Peyer's patch (tissue), 4 donors: Measurements from ENCODE around the gene ARF3. TPM values are rescaled to one million over a fixed set of nuclear protein-coding genes. Genes with fewer than 3 reads are reported as not detected.
A peak's percentile ranks its signal among the peaks of the same experiment; 100 is the strongest.

Experiments
- DNase-seq, 3 donors: peaks; one replicate each; pipeline ENCODE4 v3.0.0-alpha.2; 2017 to 2019
- H3K27ac ChIP-seq, 4 donors: fragments of 200-600 bp; sonication (generic); one replicate each; pipeline ENCODE4 v1.5.1; 2016 to 2019
- H3K27me3 ChIP-seq, 2 donors: fragments of 200-600 bp; sonication (generic); one replicate each; pipeline ENCODE4 v1.5.1; 2019
- H3K36me3 ChIP-seq, 3 donors: fragments of 200-600 bp; sonication (generic); one replicate each; pipeline ENCODE4 v1.5.1; 2016 to 2019
- H3K4me1 ChIP-seq, 4 donors: fragments of 200-600 bp; sonication (generic); one replicate each; pipeline ENCODE4 v1.5.1; 2016 to 2019
- H3K4me3 ChIP-seq, 4 donors: fragments of 200-600 bp; sonication (generic); 1 replicate in 3 of 4; 2 replicates in 1 of 4; pipeline ENCODE4 v1.5.1; 2016 to 2019; ENCODE audit warnings: mild to moderate bottlenecking in 1 of 4
- H3K9me3 ChIP-seq, 4 donors: fragments of 200-600 bp; sonication (generic); one replicate each; pipeline ENCODE4 v1.5.1; 2016 to 2019; ENCODE audit warnings: mild to moderate bottlenecking in 1 of 4
- CTCF ChIP-seq, 6 experiments: fragments of 450-650 bp in 4 of 6; fragments of 200-600 bp in 2 of 6; sonication (generic) in 1 of 6; IDR thresholded peaks; one replicate each; pipeline ENCODE4 v1.5.1; 2017 to 2019; ENCODE audit warnings: antibody characterized with exemption in 6 of 6, mild to moderate bottlenecking in 3 of 6, moderate library complexity in 1 of 6
- POLR2A ChIP-seq, 2 donors: fragments of 450-650 bp; IDR thresholded peaks; one replicate each; pipeline ENCODE4 v1.5.1; 2017; ENCODE audit warnings: antibody characterized with exemption in 2 of 2, mild to moderate bottlenecking in 2 of 2, moderate library complexity in 2 of 2
- total RNA-seq, 4 donors: library from RNA; depleted of rRNA; stranded (reverse); fragments of >200 nt; gene quantifications; one replicate each; pipeline ENCODE4 v1.1.0, GENCODE V29; 2016

The ARF3 gene
- total RNA-seq, 4 donors from 2014 or later = 49.3 to 217 (median 63.5) TPM

- H3K27me3 ChIP-seq = no peaks in the 10 kb centered on the region
- H3K27ac ChIP-seq = no peak overlapping the region
- no peaks in the 10 kb centered on the region for H3K9me3 ChIP-seq
- no peak overlapping the region for H3K4me3 ChIP-seq
- no peak for DNase-seq
- no peak for TF ChIP-seq CTCF (IDR thresholded peaks at IDR 0.05)
- no peak for TF ChIP-seq POLR2A (IDR thresholded peaks at IDR 0.05)
- H3K36me3 ChIP-seq = peaks cover 0 to 56% (median 0%) of the 10 kb centered on the region in 3 donors
- H3K4me1 ChIP-seq = no peaks in the 10 kb centered on the region
These were observed 26.8 kb downstream of the ARF3 start for GRCh38 chr12:48930475-48930874.

GRCh38 chr12:48929551-48929950, 27.7 kb downstream of the ARF3 start:
- no peak overlapping the region for H3K27ac ChIP-seq
- H3K27me3 ChIP-seq = no peaks in the 10 kb centered on the region
- no peak for DNase-seq
- no peaks in the 10 kb centered on the region for H3K9me3 ChIP-seq
- no peaks in the 10 kb centered on the region for H3K4me1 ChIP-seq
- no peak overlapping the region for H3K4me3 ChIP-seq
- H3K36me3 ChIP-seq = peaks cover 0 to 50% (median 0%) of the 10 kb centered on the region in 3 donors
- TF ChIP-seq CTCF (IDR thresholded peaks at IDR 0.05) (no peak), POLR2A (IDR thresholded peaks at IDR 0.05) (no peak)

- DNase-seq = no peak
- no peaks in the 10 kb centered on the region for H3K27me3 ChIP-seq
- H3K4me3 ChIP-seq = no peak overlapping the region
- no peaks in the 10 kb centered on the region for H3K9me3 ChIP-seq
- no peak overlapping the region for H3K27ac ChIP-seq
- H3K4me1 ChIP-seq = peaks cover 0 to 4% (median 0%) of the 10 kb centered on the region in 4 donors
- H3K36me3 ChIP-seq = peaks cover 0 to 30% (median 0%) of the 10 kb centered on the region in 3 donors
- TF ChIP-seq CTCF (IDR thresholded peaks at IDR 0.05) (no peak), POLR2A (IDR thresholded peaks at IDR 0.05) (no peak)
These were observed 30.0 kb downstream of the ARF3 start for GRCh38 chr12:48927261-48927660.

- H3K4me1 ChIP-seq = peaks cover 0 to 4% (median 0%) of the 10 kb centered on the region in 4 donors
- TF ChIP-seq CTCF (IDR thresholded peaks at IDR 0.05) (peak in 2 of 6 experiments; percentile 6 to 22), POLR2A (IDR thresholded peaks at IDR 0.05) (peak; percentile 59 to 65)
- H3K27me3 ChIP-seq = no peaks in the 10 kb centered on the region
- peak; percentile 76 to 90 (median 79) for DNase-seq
- peak within 1 kb of the TSS; percentile 69 to 90 (median 86) for H3K27ac ChIP-seq
- peak within 1 kb of the TSS; percentile 75 to 95 (median 90) for H3K4me3 ChIP-seq
- H3K9me3 ChIP-seq = no peaks in the 10 kb centered on the region
- peaks cover 0 to 17% (median 0%) of the 10 kb centered on the region in 3 donors for H3K36me3 ChIP-seq
These were observed 31.8 kb downstream of the ARF3 start, which contains the start of gene FKBP11 for GRCh38 chr12:48925304-48926011. Gene FKBP11, minus strand, starts transcription at chr12:48925492. Its CDS starts 64 bp downstream, at chr12:48925428.

- Histone ChIP-seq H3K27me3 (no peaks in the 10 kb centered on the region), H3K4me1 (peaks cover 0 to 4% (median 0%) of the 10 kb centered on the region in 4 donors), H3K4me3 (peak overlapping the region; percentile 75 to 95 (median 90))
These were observed 32.5 kb downstream of the ARF3 start for GRCh38 chr12:48924617-48925303.

More at GRCh38 chr12:48924617-48925303, 32.5 kb downstream of the ARF3 start:
- H3K27ac ChIP-seq = peak overlapping the region; percentile 69 to 90 (median 86)
- DNase-seq = peak; percentile 68 to 89 (median 77)
- TF ChIP-seq CTCF (IDR thresholded peaks at IDR 0.05) (peak; percentile 53 to 75 (median 66)), POLR2A (IDR thresholded peaks at IDR 0.05) (no peak)
- no peaks in the 10 kb centered on the region for H3K9me3 ChIP-seq
- peaks cover 0 to 10% (median 0%) of the 10 kb centered on the region in 3 donors for H3K36me3 ChIP-seq
